Measurements from ENCODE around the gene XYLT1.

The XYLT1 gene

DNA sequence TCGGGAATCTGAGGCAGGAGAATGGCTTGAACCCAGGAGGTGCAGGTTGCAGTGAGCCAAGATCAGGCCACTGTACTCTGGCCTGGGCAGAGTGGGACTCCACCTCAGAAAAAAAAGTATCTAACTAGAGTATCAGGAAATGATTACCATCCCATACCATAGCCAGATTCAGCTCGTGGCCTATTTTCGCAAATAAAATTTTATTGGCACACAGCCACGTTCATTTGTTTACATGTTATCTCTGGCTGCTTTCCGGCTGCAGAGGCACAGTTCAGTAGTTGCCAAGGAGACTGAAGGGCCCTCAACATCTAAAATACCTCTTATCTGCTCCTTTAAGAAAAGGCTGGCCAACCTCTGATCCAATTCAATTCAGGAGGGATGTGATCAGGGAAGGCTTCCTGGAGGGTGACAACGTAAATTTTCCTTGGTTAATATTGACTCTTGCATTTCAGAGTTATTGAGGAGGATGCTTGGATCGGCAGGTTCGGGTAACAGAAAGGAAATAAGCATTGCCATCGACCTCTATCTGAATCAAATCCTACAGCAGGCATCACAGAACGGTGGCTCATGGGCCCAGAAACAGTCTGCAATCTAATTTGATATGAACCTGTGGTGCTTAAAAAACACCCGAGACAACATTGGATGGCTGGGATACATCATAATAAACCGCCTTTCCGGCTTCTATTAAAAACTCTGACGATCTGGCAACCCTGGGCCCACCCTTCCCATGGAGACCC lies 73.8 kb downstream of the XYLT1 start:
- peak in 3 of 5 experiments; percentile 20 to 65 (median 55) for DNase-seq

DNA sequence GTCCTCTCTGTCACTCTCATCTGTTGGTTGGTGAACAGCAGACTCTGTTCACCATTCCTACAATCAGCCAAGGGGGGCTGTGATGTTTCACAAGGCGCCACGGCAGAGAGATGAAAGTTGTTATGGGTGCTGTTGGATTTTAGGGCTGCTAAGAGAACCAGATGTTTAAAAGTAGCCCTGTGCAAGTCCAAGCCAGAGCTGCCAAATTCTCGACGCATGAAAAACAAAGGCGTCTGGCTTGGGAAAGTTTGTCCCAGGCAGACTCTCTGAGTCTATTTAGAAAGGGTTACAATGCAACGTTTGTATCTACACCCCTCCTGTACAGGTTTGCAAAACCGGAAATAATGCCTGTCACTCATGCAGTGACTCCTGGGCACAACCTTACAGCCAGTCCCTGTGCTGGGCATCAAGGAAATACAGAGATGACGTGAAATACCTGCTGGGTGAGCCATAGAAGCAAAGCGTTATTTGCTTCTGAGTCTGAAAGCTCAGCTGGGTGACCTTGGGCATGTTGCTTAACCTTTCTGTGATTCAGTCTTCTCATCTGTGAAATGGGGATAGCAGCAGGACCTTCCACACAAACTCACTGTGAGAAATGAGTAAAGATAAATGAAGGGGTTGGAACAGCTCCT lies 74.8 kb downstream of the XYLT1 start:
- no peak for DNase-seq

DNA sequence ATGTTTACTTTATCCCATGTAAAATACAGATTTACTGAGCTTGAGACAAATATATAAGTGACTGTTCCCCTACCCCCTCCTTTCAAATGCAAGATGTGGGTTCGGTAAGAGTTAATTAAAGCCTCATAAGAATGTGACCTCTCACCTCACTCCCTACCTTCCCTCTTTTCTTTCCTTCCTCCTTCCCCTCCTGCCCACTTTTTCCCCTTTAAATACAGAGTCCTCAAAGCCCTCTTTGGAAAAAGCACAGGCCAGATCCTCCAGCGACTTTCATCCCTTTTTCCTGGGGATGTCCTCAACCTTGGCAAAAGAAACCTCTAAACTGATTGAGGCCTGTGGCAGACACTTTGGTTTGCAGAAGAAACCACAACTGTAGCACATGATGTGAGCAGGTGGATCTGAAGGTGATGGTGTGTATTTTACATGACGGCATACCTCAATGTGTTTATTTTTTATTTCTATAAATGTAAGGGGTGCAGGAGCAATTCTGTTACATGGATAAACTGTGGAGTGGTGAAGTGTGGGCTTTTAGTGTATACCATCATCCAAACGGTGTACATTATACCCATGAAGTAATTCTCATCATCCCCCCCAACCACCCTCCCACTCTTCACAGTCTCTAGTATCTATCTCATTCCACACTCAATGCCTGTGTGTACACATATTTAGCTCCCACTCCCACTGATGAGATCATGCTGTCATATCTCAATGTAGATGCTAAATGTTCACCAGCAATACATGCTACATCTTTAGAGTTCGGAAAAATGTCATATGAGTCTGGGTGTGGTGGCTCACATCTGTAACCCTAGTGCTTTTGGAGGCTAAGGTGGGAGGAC lies 77.7 kb downstream of the XYLT1 start:
- peak in 1 of 5 experiments; percentile 15 for DNase-seq

DNA sequence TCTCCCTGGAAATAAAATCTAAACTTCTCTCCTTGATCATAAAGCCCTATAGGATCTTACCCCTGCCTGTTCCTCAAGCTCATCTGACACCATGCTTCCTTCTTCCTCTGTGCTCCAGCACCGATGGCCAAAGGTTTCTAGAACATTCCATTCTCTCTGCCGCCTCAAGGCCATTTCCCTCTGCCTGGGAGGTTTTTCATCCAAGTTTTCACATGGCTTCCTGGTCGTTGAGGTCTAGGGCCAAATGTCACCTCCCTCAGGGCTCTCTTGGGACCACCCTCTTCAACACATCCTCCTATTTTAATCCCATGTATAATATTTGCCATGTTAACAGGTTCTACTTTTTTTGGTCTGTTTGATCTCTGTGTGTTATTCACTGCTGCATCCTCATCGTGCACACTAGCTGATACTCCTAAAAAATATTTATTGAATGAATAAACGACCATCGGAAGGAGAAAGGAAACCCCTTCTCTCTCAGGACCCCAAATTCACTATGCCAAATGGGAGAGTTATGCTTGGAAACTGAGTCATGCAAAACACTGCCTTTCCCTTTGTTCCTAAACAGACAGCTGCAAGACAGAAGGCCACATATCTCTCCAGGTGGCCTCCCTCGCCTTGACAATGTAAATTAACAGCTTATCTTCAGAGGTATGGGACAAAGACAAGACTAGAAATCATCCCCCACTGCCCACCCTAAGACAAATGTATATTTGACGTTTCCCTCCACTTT lies 78.5 kb downstream of the XYLT1 start:
- DNase-seq, result no peak

DNA sequence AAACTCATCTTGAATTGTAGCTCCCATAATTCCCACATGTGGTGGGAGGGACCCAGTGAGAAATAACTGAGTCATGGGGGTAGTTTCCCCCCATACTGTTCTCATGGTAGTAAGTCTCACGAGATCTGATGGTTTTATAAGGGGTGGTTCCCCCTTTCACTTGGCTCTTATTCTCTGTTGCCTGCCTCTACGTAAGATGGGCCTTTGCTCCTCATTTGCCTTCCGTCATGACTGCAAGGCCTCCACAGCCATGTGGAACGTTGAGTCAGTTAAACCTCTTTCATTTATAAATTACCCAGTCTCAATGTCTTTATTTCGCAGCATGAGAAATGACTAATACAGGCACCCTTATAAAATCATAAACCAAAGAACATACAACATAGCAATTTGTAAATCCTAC lies 79.0 kb downstream of the XYLT1 start:
- DNase-seq, result no peak

GRCh38 chr16:17389384-17389783 lies 81.4 kb downstream of the XYLT1 start:
- DNase-seq, result no peak

GRCh38 chr16:17387256-17387655 lies 83.5 kb downstream of the XYLT1 start:
- DNase-seq, result no peak

DNA sequence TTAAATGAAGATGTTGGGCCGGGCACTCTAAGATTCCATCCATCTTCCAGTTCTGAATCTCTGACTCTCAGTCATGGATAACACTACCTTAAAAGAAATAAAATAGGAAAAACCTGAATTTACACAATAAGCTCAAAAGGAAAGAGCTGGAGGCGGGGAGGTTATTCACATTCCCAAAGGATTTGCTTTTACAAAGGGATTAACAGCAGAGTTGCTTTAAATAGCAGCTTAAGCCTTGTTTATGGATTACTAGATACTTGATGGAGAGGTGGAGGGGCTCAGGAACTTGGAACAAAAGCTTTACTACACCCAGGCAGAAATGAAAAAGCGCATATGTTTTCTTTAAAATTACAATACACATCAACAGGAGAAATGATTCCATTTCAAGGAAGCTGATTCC lies 84.5 kb downstream of the XYLT1 start:
- DNase-seq, result no peak

- no peak for DNase-seq
These were observed 86.3 kb downstream of the XYLT1 start for GRCh38 chr16:17384471-17384870.

DNA sequence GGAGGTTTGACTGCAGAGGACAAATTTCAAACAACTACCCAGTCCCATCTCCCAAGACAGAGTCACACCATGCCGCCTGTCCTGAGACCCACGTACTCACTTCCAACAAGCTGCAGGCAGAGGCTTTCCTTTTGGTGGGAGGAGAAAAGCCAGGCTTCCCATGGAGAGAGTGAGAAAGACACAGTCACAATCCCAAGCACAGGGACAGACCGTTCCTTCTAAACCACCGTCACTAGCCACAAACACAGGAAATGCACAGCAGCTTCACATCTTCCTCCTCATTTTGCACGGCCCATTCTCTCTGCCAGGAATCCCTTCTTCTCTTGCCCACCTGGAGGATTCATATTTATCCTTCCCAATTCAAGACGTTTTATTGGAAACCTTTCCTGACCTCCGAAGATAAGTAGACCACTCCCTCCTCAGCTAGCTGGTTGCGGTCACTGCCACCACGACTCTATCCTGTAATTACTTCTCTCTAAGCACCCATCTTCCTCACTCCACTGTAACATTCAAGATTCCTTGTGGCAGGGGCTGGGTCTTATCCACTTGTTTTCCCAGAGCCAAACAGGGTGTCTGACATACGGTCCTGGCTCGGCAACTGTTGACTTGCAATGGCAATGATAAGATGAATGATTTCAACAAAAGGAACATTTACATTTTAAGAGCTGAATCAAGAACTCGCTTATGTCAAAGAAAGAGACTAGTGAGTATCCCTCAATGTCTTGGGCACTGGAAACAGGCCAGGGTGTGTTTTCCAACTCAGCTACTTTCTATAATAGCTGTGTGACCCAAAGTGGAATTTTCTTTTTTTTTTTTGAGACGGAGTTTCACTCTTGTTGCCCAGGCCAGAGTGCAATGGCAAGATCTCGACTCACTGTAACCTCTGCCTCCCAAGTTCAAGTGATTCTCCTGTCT lies 87.6 kb downstream of the XYLT1 start:
- DNase-seq, result no peak

DNA sequence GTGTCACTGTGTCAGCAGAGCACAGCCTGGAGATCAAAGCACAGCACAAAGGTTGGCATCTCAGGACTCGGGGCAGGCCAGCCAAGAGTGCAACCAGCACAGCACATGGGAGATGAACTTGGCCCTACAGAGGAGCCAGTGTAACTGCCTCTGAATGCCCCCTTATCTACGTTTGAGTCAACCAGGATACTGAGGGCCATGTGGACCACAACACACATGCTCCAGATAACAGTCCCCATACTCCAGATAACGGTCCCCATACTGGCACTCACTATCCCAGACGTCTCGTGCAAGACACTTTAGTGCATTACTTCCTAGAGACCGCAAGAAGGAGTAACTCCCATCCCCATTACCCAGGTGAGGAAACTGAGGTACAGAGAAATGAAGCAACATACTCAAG lies 88.2 kb downstream of the XYLT1 start:
- no peak for DNase-seq

DNA sequence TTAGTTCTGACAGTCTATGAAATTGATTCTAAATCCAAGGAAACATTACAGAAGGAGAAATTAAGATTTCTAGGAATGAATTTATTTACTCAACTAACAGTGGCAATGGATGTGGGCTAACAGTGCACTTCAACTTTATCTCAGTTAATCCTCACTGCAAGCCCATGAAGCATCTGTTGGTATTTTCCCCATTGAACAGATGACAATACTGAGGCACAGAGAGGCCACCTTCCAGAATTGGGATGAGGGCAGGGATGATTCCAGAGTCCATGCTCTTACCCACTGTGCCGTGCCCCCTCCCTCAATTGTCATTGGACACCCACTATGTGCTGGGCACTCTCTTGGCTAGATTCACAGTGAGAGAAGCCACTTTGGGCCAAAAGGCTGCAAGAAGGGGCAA lies 89.0 kb downstream of the XYLT1 start:
- DNase-seq, result no peak

DNA sequence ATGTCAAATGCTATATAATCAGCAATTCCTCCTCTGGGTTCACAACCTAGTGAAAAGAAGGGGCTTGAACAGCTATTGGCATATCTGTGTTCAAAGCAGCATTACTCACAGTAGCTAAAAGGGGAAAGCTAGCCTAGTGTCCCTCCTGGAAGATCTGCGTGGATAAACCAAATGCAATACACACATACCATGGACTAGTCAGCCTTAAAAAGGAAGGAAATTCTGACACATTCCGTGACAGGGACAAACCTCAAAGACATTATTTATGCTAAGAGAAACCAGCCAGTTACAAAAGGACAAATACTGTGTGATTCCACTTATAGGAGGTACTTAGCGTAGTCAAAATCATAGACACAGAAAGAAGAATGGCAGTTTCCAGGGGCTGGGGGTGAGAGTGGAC lies 90.1 kb downstream of the XYLT1 start:
- no peak for DNase-seq

GRCh38 chr16:17379121-17379571 lies 91.6 kb downstream of the XYLT1 start:
- DNase-seq, result no peak

- no peak for DNase-seq
These were observed 93.1 kb downstream of the XYLT1 start for GRCh38 chr16:17377360-17378324.

DNA sequence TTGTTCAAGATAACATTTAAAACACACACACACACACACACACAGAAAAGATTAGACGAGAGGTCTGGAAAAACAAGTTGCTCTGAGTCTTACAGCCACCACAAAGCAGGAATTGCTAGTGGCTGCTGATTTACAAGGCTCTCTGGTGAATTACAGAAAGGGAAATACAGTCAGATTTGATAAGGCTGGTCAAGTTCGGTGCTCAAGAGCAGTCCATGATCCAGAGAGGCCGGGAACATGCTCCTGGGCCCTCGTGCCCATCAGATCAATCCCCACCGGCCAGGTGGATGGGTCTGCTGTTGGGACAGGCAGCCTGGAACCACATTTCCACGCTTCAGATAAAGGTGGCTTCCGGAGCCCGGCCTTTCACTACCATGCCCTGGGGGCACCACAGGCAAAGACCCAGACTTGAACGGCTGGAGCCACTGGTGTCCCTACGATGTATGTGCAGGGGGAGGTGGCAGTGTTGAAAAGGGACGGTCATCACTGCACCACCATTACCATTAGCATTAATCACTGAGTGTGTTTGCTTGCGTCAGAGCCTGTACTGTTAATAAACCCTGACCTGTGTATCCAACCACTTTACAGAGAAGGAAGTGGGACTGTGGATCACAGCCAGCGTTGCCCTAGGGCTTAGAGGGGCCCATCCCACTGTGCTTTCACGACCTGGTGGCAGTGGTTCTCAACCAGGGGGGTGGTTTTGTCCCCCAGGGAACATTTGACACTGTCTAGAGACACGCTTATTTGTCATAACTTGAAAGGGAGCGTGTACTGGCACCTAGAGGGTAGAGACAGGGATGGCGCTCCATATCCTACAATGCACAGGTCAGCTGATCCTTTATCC lies 95.1 kb downstream of the XYLT1 start:
- DNase-seq, result no peak

DNA sequence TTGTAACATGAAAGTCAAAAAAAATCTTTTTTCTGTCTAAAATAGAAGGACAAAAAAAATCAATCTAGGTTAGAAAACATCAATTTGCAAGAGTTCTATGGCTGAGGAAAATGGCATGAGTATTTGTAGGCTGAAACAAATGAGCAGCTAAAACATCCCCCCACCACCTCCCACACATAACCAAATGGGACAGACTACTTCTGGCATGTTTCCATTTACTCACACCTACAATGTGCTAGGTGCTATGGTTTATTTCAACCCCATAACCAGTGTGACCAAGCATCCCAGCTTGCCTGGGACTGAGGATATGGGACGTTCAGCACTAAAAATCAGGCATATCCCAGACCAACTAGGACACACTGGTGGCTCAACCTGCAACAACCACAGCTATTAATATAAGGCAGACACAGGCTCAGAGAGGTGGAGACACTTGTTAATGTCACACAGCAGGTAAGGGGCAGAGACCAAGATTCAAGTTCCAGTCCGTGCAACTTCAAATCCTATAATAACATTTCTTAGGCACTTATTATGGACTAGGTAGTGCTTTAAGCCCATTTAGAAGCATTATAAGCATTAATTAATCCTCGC lies 96.0 kb downstream of the XYLT1 start:
- DNase-seq, result no peak

- no peak for DNase-seq
These were observed 97.2 kb downstream of the XYLT1 start for GRCh38 chr16:17373533-17373932.

DNA sequence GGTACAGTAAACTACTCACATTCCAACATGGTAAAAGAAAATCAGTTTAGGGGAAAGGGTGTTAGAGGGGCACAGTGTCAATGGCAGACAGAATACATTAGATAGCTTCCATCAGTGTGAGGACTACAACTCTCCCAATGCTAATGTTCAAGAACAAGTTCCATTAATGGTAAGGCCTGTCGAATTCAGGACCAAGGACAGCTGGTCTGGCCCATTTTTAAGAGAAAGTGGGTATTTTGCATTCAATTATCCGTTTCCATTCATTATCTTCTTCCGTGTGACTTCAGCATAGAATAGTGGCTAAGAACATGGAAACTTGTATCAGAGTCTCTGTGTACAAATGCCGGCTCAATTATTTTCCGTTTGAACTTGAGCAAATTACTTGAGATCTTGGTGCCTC lies 98.4 kb downstream of the XYLT1 start:
- DNase-seq, result no peak

All from T-helper 2 cell (primary cell).